CD14-positive monocyte (primary cell): ENCODE measurements around the gene KCNQ1. TPM values are rescaled to one million over a fixed set of nuclear protein-coding genes. Genes with fewer than 3 reads are reported as not detected.
A peak's percentile ranks its signal among the peaks of the same experiment; 100 is the strongest.

ENCODE experiments used
- DNase-seq, 3 donors: peaks; one replicate each; pipeline ENCODE4 v3.0.0-alpha.2; 2011 to 2022
- H2AFZ ChIP-seq: 2 replicates; pipeline ENCODE4 v1.6.0; 2012; ENCODE audit warnings: mild to moderate bottlenecking, low read depth, low read length, inconsistent platforms; ENCODE audit not compliant: insufficient read depth, poor library complexity, severe bottlenecking
- H3K27ac ChIP-seq, 2 donors: 1 replicate in 1 of 2; 2 replicates in 1 of 2; pipeline ENCODE4 v1.5.1; 2012 to 2013; ENCODE audit warnings: low read length in 2 of 2, control low read depth in 1 of 2, inconsistent platforms in 1 of 2, low read depth in 1 of 2, mild to moderate bottlenecking in 1 of 2
- H3K27me3 ChIP-seq, 2 donors: one replicate each; pipeline versions ENCODE4 v1.6.0 to v1.6.1; 2011 to 2013; ENCODE audit warnings: low read length in 2 of 2; ENCODE audit not compliant: control insufficient read depth in 2 of 2, insufficient read depth in 2 of 2
- H3K36me3 ChIP-seq, 2 donors: replicated peaks in 1 of 2; 1 replicate in 1 of 2; 2 replicates in 1 of 2; pipeline versions ENCODE4 v1.5.1 to v1.6.1; 2012 to 2013; ENCODE audit warnings: low read length in 2 of 2, control low read depth in 1 of 2, inconsistent platforms in 1 of 2, mild to moderate bottlenecking in 1 of 2; ENCODE audit not compliant: insufficient read depth in 2 of 2, control insufficient read depth in 1 of 2
- H3K4me1 ChIP-seq, 2 donors: 1 replicate in 1 of 2; 2 replicates in 1 of 2; pipeline versions ENCODE4 v1.5.1 to v1.6.1; 2012 to 2013; ENCODE audit warnings: low read length in 2 of 2, control low read depth in 1 of 2, inconsistent platforms in 1 of 2, mild to moderate bottlenecking in 1 of 2, moderate library complexity in 1 of 2; ENCODE audit not compliant: insufficient read depth in 2 of 2, control insufficient read depth in 1 of 2
- H3K4me2 ChIP-seq: replicated peaks from 2 replicates; pipeline ENCODE3; 2012; ENCODE audit warnings: low read length, moderate library complexity, mild to moderate bottlenecking; ENCODE audit not compliant: poor library complexity, severe bottlenecking; ENCODE audit errors: extremely low read depth
- H3K4me3 ChIP-seq, 3 experiments: fragments of 200-600 bp in 1 of 3; sonication (generic) in 1 of 3; replicated peaks in 1 of 3; 1 replicate in 2 of 3; 2 replicates in 1 of 3; pipeline ENCODE4 v1.5.1; 2011 to 2013; ENCODE audit warnings: low read length in 3 of 3, mild to moderate bottlenecking in 3 of 3, control low read depth in 2 of 3, low read depth in 2 of 3, inconsistent platforms in 1 of 3, moderate library complexity in 1 of 3
- H3K79me2 ChIP-seq: 2 replicates; pipeline ENCODE4 v1.6.0; 2012; ENCODE audit warnings: mild to moderate bottlenecking, control low read depth, inconsistent platforms, low read length, moderate library complexity; ENCODE audit not compliant: insufficient read depth
- H3K9ac ChIP-seq: 2 replicates; pipeline ENCODE4 v1.6.0; 2017; ENCODE audit warnings: low read length, mild to moderate bottlenecking; ENCODE audit not compliant: insufficient read depth, poor library complexity, severe bottlenecking
- H3K9me3 ChIP-seq, 2 donors: replicated peaks in 1 of 2; 1 replicate in 1 of 2; 2 replicates in 1 of 2; pipeline versions ENCODE4 v1.5.1 to v1.6.1; 2012 to 2013; ENCODE audit warnings: low read length in 2 of 2, control low read depth in 1 of 2; ENCODE audit not compliant: control insufficient read depth in 1 of 2, insufficient read depth in 1 of 2
- H4K20me1 ChIP-seq: 2 replicates; pipeline ENCODE4 v1.6.0; 2012; ENCODE audit warnings: mild to moderate bottlenecking, low read length, control low read depth, moderate library complexity; ENCODE audit not compliant: insufficient read depth
- H3K27ac Mint-ChIP-seq, 7 donors: one replicate each; pipeline ENCODE4 v1.8.0; 2020; ENCODE audit warnings: mild to moderate bottlenecking in 7 of 7, mixed read lengths in 7 of 7, moderate library complexity in 6 of 7, inconsistent platforms in 2 of 7
- H3K27me3 Mint-ChIP-seq, 3 donors: one replicate each; pipeline ENCODE4 v1.8.0; 2021 to 2022; ENCODE audit warnings: low read depth in 3 of 3, mild to moderate bottlenecking in 3 of 3, mixed read lengths in 3 of 3, moderate library complexity in 3 of 3, inconsistent platforms in 1 of 3
- H3K36me3 Mint-ChIP-seq, 2 donors: one replicate each; pipeline ENCODE4 v1.8.0; 2020; ENCODE audit warnings: mixed read lengths in 2 of 2, inconsistent platforms in 1 of 2, mild to moderate bottlenecking in 1 of 2
- H3K4me1 Mint-ChIP-seq: one replicate; pipeline ENCODE4 v1.8.0; 2020; ENCODE audit warnings: mild to moderate bottlenecking, mixed read lengths
- H3K4me3 Mint-ChIP-seq, 2 donors: one replicate each; pipeline ENCODE4 v1.8.0; 2020; ENCODE audit warnings: mild to moderate bottlenecking in 2 of 2, mixed read lengths in 2 of 2, moderate library complexity in 1 of 2
- H3K9me3 Mint-ChIP-seq, 7 donors: one replicate each; pipeline ENCODE4 v1.8.0; 2020 to 2022; ENCODE audit warnings: mixed read lengths in 7 of 7, mild to moderate bottlenecking in 6 of 7, moderate library complexity in 6 of 7, inconsistent platforms in 2 of 7
- CTCF ChIP-seq: fragments of 200-600 bp; IDR thresholded peaks from one replicate; pipeline ENCODE4 v1.8.0; 2022; ENCODE audit warnings: antibody characterized with exemption, mild to moderate bottlenecking
- WGBS: methylation state at CpG from one replicate; pipeline ENCODE4 v1.1.5; 2013; ENCODE audit warnings: missing lambda C conversion rate; ENCODE audit not compliant: insufficient coverage; 5-methylcytosine and 5-hydroxymethylcytosine counted together
- intact Hi-C, 2 donors: fragments of 100-400 bp; cut with micrococcal nuclease; formaldehyde crosslinking; loops; one replicate each; pipeline versions ENCODE4 v1.15.0 to v1.15.1; 2023
- polyA plus RNA-seq, 3 donors: library from polyadenylated mRNA; depleted of rRNA in 1 of 3; unstranded in 2 of 3; stranded (reverse) in 1 of 3; fragments of 300-500 nt in 2 of 3; fragments of >200 nt in 1 of 3; fragmentation: Illumina TruSeq in 2 of 3; gene quantifications; 1 replicate in 2 of 3; 2 replicates in 1 of 3; pipeline ENCODE4 v1.2.3, GENCODE V29; 2012 to 2021

Gene KCNQ1
- polyA plus RNA-seq, 3 donors, result 14.9 to 31.8 (median 21.6) TPM

DNA sequence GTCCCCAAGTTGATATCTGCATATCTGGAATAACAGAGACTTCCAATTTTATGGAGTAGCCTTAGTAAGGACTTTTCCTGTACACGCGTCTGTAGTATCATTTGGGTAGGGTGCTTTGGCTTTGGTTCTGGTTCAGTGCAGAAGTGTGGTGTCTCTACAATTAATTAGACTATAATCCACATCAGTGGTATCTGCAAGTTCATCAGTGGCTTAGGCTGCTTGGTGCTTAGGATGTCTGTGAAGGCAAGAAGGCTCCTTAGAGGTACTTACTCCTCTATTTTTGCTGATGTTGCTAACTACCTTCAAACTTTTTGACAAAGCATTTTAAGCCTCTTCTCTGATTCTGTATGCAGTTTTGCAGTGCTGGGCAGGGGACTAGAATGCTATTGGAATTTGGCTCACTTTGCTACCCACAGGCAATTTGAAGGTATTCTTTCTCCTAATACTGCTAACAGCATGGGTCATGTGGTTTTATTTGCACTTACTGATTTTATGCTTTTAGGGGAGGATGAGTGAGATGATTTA lies 205.6 kb downstream of the KCNQ1 start:
- no peaks in the 10 kb centered on the region for H3K27me3 ChIP-seq
- no peak overlapping the region for H2AFZ ChIP-seq
- DNase-seq, result no peak
- H3K4me1 ChIP-seq, result peaks cover 0 to 6% of the 10 kb centered on the region in 2 donors
- no CpG with 5 or more reads among the region's 2 CpGs for WGBS
- no peak overlapping the region for H3K4me2 ChIP-seq
- H3K9me3 ChIP-seq, result peaks cover 43 to 50% of the 10 kb centered on the region in 2 donors
- peaks cover 2 to 16% of the 10 kb centered on the region in 2 donors for H3K36me3 ChIP-seq
- peaks cover 33 to 37% of the 10 kb centered on the region in 2 donors for H3K36me3 Mint-ChIP-seq
- H3K79me2 ChIP-seq, result no peaks in the 10 kb centered on the region
- no peak overlapping the region for H3K27ac ChIP-seq
- H3K4me3 Mint-ChIP-seq, result no peak overlapping the region
- H3K4me3 ChIP-seq, result no peak overlapping the region
- H3K4me1 Mint-ChIP-seq, result peaks cover 8% of the 10 kb centered on the region
- peaks cover 56% of the 10 kb centered on the region for H4K20me1 ChIP-seq
- TF ChIP-seq CTCF, result no peak
- peaks cover 27 to 73% (median 58%) of the 10 kb centered on the region in 7 donors for H3K9me3 Mint-ChIP-seq
- H3K27ac Mint-ChIP-seq, result no peak overlapping the region
- intact Hi-C loops, result no loop called here
- peaks cover 2 to 3% (median 3%) of the 10 kb centered on the region in 3 donors for H3K27me3 Mint-ChIP-seq
- no peak overlapping the region for H3K9ac ChIP-seq

GRCh38 chr11:2651054-2651617 lies 206.3 kb downstream of the KCNQ1 start:
- peaks cover 26 to 71% (median 52%) of the 10 kb centered on the region in 7 donors for H3K9me3 Mint-ChIP-seq
- no peak for DNase-seq
- H4K20me1 ChIP-seq, result peaks cover 55% of the 10 kb centered on the region
- H3K4me3 ChIP-seq, result no peak overlapping the region
- H2AFZ ChIP-seq, result no peak overlapping the region
- no peak overlapping the region for H3K4me2 ChIP-seq
- intact Hi-C loops, result no loop called here
- H3K27ac ChIP-seq, result no peak overlapping the region
- WGBS, result no CpG with 5 or more reads among the region's 4 CpGs
- H3K36me3 Mint-ChIP-seq, result peaks cover 40 to 43% of the 10 kb centered on the region in 2 donors
- H3K4me1 ChIP-seq, result peaks cover 0 to 6% of the 10 kb centered on the region in 2 donors
- TF ChIP-seq CTCF, result no peak
- peaks cover 2 to 16% of the 10 kb centered on the region in 2 donors for H3K36me3 ChIP-seq
- H3K4me1 Mint-ChIP-seq, result peaks cover 10% of the 10 kb centered on the region
- peak overlapping the region in 1 of 7 donors; percentile 2 for H3K27ac Mint-ChIP-seq
- no peaks in the 10 kb centered on the region for H3K79me2 ChIP-seq
- no peaks in the 10 kb centered on the region for H3K27me3 ChIP-seq
- H3K9me3 ChIP-seq, result peaks cover 36 to 43% of the 10 kb centered on the region in 2 donors
- H3K27me3 Mint-ChIP-seq, result peaks cover 3% of the 10 kb centered on the region in 3 donors
- H3K9ac ChIP-seq, result no peak overlapping the region
- H3K4me3 Mint-ChIP-seq, result no peak overlapping the region
